Astrocyte of the spinal cord (primary cell): ENCODE results near the gene OSBPL7.
A peak's percentile ranks its signal among the peaks of the same experiment; 100 is the strongest.

Experiments
- DNase-seq: peaks from one replicate; pipeline ENCODE4 v3.0.0; 2011; ENCODE audit warnings: low read depth, low spot score
- H3K4me3 ChIP-seq: 2 replicates; pipeline ENCODE4 v1.5.1; 2011; ENCODE audit warnings: low read depth, mild to moderate bottlenecking, low read length, moderate library complexity
- in situ Hi-C: cut with HindIII; loops from 2 replicates; pipeline ENCODE4 v1.10.0; 2017; ENCODE audit warnings: low sequenced_read_pairs
- TF ChIP-seq, protein P1 (sequence below): IDR thresholded peaks from 2 replicates; pipeline ENCODE4 v1.5.1; 2012; ENCODE audit warnings: low read depth, mild to moderate bottlenecking, low read length, inconsistent platforms

OSBPL7 gene

DNA sequence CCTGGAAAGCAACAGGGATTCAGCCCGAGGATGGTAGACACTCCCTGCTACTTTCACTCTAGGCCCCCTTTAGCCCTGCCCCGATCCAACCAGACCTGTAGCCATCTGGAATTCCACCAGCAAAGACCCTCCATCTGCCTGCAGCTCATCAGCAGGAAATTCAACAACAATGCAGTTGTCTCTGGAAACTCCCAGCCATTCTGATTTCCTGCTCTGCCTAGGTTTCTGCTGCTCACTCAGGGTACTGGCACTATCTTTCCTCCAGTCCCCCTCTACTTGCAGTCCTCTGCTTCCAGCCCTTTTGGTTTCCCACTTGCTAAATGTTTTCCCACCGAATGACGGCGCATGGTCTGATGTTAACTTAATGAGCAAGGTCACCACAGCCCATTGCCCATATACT lies 32.0 kb upstream of the OSBPL7 start:
- TF ChIP-seq, protein P1, sequence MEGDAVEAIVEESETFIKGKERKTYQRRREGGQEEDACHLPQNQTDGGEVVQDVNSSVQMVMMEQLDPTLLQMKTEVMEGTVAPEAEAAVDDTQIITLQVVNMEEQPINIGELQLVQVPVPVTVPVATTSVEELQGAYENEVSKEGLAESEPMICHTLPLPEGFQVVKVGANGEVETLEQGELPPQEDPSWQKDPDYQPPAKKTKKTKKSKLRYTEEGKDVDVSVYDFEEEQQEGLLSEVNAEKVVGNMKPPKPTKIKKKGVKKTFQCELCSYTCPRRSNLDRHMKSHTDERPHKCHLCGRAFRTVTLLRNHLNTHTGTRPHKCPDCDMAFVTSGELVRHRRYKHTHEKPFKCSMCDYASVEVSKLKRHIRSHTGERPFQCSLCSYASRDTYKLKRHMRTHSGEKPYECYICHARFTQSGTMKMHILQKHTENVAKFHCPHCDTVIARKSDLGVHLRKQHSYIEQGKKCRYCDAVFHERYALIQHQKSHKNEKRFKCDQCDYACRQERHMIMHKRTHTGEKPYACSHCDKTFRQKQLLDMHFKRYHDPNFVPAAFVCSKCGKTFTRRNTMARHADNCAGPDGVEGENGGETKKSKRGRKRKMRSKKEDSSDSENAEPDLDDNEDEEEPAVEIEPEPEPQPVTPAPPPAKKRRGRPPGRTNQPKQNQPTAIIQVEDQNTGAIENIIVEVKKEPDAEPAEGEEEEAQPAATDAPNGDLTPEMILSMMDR: no peak
- H3K4me3 ChIP-seq: no peak overlapping the region
- in situ Hi-C loops: no loop called here
- no peak for DNase-seq

DNA sequence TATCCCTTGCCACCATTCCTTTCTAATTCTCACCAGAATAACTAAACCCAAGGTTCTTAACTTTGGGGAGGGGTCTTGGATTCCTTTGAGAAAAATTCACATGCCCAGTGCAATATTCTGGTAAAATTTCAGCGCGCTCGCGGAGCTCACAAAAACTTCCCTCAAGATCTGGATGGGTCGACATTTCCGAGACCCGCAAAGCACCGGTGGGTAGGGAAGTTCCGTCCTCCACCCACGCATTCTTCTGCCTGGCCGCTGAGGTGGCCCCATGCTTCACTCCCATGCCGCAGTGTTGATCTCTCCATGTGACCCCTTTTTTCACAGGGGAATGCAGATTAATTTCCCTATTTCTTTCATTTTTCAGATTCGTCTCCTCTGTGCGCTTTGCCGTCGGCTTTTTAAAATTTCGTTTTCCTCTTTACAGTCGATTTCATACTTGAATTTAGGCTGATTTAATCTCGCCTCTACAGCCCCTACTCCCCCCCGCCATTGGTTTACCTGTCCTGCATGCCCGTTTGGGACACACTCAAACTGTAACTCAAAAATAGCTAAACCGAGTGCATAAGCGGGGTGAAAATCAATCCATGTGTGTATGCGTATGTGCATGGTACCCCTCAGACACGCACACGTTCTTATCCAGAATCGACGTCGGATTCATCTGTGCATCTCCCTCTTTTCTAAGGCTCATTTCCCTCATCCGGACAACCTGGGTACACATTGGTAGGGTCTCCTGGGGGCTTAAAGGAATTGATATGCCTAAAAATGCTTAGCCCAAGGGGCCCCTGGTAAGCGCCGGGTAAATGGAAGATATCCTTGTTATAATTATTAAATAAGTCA lies 30.7 kb upstream of the OSBPL7 start:
- DNase-seq: no peak
- TF ChIP-seq, protein P1: no peak
- H3K4me3 ChIP-seq: no peak overlapping the region
- in situ Hi-C loops: no loop called here

DNA sequence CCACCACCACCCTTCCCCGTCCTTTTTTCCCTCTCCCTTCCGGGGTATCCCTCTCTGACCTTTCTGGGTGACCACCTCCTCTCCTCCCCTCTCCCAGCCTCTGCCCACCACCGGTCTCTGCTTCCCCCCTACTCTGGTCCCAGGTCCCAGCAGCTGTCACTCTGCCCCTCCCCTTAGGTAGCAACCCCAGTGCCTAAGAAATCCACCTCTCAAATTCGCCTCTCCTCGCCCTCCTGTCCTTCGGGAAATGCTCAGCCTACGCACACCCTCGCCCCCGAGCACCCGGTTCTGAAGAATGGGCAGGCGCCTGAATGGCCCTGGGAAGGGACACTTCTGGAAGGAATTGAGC lies 30.1 kb upstream of the OSBPL7 start:
- in situ Hi-C loops: no loop called here
- H3K4me3 ChIP-seq: no peak overlapping the region
- no peak for DNase-seq
- TF ChIP-seq, protein P1: no peak

- TF ChIP-seq, protein P1: no peak
- H3K4me3 ChIP-seq: no peak within 1 kb of the TSS
- in situ Hi-C loops: no loop called here
- peak; percentile 24 for DNase-seq
These were observed 29.3 kb upstream of the OSBPL7 start, which contains the start of gene SP6 for GRCh38 chr17:47850692-47851573. TSS of gene SP6 (minus strand) at chr17:47851163. CDS start at chr17:47848429, 2,734 bp downstream.

- no peak overlapping the region for H3K4me3 ChIP-seq
- DNase-seq: no peak
- in situ Hi-C loops: no loop called here
- TF ChIP-seq, protein P1: no peak
These were observed 28.7 kb upstream of the OSBPL7 start for GRCh38 chr17:47850373-47850691.

DNA sequence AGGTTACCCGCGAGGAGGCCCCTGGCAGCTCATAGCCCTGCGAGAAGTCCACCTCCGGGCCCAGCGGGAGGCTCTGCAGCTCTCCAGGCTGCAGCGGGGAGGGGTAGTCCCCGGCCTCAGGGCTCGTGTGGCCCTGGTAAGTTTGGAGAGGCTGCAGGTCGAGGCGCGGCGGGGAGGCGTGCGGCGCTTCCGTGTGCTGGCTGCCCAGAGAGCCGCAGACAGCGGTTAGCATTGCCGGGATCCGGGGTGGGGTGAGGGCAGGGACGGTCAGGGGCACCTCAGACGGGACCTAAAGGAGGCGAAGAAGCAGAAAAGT lies 26.6 kb upstream of the OSBPL7 start:
- H3K4me3 ChIP-seq: no peak overlapping the region
- no peak for DNase-seq
- TF ChIP-seq, protein P1: no peak
- in situ Hi-C loops: no loop called here
